ENCODE measurements around the gene SPATA9. TPM values are rescaled to one million over a fixed set of nuclear protein-coding genes. Genes with fewer than 3 reads are reported as not detected.

Gene SPATA9
- total and polyA plus RNA-seq, 9 of the 15 experiments (the other 6 are each of a cell fraction or from before 2014, with no cell fraction given), result 0.16 to 5.5 (median 0.39) TPM; not detected in 3

DNA sequence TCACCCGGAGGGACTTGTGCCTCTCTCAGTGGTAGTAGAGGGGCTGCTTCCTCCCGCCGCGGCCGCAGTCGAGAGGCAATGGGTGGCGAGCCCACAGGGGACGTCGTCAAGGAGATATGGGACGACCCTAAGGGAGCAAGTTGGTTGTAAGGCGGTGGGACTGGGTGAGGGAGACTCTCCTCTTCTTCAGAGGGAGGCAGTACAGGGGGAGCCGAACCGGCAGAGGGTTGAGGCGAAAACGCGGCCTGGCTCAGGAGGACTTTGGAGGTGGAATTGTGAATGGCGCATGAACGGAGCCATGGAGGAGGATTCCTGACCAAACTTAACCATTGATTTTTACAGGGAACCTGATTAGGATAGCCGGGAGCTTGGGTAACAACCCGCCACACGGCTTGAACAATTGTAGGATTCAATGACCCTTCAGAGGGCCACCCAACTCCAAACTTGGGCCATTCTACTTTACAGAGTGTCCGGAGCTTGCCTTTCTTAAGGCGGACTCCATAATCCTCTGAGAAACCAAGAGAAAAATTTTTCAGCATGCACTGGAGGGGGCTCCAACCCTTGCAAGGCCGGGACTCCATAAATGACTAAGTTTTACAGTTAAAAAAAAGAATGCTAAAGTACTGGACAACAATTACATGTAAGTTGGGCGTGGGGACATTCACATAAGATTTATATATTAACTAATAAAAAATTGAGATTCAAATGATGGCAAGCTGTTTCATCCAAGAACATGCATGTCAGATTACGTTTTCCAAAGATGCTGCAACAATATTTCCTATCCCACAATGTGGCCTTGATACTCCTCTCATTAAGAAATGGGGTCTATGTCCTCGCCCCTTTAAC is 28.9 kb upstream of the SPATA9 start (continued):
- TF ChIP-seq, protein P1, sequence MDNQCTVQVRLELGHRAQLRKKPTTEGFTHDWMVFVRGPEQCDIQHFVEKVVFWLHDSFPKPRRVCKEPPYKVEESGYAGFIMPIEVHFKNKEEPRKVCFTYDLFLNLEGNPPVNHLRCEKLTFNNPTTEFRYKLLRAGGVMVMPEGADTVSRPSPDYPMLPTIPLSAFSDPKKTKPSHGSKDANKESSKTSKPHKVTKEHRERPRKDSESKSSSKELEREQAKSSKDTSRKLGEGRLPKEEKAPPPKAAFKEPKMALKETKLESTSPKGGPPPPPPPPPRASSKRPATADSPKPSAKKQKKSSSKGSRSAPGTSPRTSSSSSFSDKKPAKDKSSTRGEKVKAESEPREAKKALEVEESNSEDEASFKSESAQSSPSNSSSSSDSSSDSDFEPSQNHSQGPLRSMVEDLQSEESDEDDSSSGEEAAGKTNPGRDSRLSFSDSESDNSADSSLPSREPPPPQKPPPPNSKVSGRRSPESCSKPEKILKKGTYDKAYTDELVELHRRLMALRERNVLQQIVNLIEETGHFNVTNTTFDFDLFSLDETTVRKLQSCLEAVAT (IDR thresholded peaks at IDR 0.05), result peak in 1 of 2 experiments; percentile 66; a peak in 2 of 4 replicates
- TF ChIP-seq PPARD (CRISPR knock-in tag; IDR thresholded peaks at IDR 0.05) (no peak), HOXB6 (CRISPR knock-in tag; IDR thresholded peaks at IDR 0.05; ENCODE audit: borderline replicate concordance) (0 out of 2 replicates have a peak, but pooled peaks have one; percentile 27), BRD4 (IDR thresholded peaks at IDR 0.05) (peak; percentile 47), TAF1 (IDR thresholded peaks at IDR 0.05; ENCODE audit: control insufficient read depth, extremely low read depth, insufficient read depth, low read length, severe bottlenecking) (peak; percentile 25), SOX6 (IDR thresholded peaks at IDR 0.05) (peak; percentile 21; the same call in 1 of the 2 replicates), RBBP5 (IDR thresholded peaks at IDR 0.05; ENCODE audit: borderline replicate concordance, insufficient read depth, low read length, poor library complexity, severe bottlenecking) (peak; percentile 12), ZFX (CRISPR knock-in tag; IDR thresholded peaks at IDR 0.05) (peak; percentile 84), NEUROD1 (IDR thresholded peaks at IDR 0.05; ENCODE audit: borderline replicate concordance, low read depth, low read length, partially characterized antibody) (peak; percentile 90), CHD4 (IDR thresholded peaks at IDR 0.05; ENCODE audit: insufficient read depth, insufficient replicate concordance, low read depth, low read length, poor library complexity, severe bottlenecking) (no peak), PML (IDR thresholded peaks at IDR 0.05; ENCODE audit: low read length) (peak; percentile 16; the same call in 1 of the 2 replicates), NR2C2 (CRISPR knock-in tag; IDR thresholded peaks at IDR 0.05) (0 out of 2 replicates have a peak, but pooled peaks have one; percentile 52), NR2C2 (tag; IDR thresholded peaks at IDR 0.05) (no peak), MYC (IDR thresholded peaks at IDR 0.05; ENCODE audit: low read depth, low read length) (no peak), MYC (CRISPR knock-in tag; IDR thresholded peaks at IDR 0.05; ENCODE audit: borderline replicate concordance, low read depth) (no peak), ZNF764 (CRISPR knock-in tag; IDR thresholded peaks at IDR 0.05; ENCODE audit: low read depth) (0 out of 2 replicates have a peak, but pooled peaks have one; percentile 15), GABPB1 (CRISPR knock-in tag; IDR thresholded peaks at IDR 0.05) (0 out of 2 replicates have a peak, but pooled peaks have one; percentile 41), PHB (CRISPR knock-in tag; IDR thresholded peaks at IDR 0.05) (no peak)
- TF ChIP-seq, protein P2, sequence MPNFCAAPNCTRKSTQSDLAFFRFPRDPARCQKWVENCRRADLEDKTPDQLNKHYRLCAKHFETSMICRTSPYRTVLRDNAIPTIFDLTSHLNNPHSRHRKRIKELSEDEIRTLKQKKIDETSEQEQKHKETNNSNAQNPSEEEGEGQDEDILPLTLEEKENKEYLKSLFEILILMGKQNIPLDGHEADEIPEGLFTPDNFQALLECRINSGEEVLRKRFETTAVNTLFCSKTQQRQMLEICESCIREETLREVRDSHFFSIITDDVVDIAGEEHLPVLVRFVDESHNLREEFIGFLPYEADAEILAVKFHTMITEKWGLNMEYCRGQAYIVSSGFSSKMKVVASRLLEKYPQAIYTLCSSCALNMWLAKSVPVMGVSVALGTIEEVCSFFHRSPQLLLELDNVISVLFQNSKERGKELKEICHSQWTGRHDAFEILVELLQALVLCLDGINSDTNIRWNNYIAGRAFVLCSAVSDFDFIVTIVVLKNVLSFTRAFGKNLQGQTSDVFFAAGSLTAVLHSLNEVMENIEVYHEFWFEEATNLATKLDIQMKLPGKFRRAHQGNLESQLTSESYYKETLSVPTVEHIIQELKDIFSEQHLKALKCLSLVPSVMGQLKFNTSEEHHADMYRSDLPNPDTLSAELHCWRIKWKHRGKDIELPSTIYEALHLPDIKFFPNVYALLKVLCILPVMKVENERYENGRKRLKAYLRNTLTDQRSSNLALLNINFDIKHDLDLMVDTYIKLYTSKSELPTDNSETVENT (CRISPR knock-in tag; IDR thresholded peaks at IDR 0.05), result no peak
- TF ChIP-seq, protein P3, sequence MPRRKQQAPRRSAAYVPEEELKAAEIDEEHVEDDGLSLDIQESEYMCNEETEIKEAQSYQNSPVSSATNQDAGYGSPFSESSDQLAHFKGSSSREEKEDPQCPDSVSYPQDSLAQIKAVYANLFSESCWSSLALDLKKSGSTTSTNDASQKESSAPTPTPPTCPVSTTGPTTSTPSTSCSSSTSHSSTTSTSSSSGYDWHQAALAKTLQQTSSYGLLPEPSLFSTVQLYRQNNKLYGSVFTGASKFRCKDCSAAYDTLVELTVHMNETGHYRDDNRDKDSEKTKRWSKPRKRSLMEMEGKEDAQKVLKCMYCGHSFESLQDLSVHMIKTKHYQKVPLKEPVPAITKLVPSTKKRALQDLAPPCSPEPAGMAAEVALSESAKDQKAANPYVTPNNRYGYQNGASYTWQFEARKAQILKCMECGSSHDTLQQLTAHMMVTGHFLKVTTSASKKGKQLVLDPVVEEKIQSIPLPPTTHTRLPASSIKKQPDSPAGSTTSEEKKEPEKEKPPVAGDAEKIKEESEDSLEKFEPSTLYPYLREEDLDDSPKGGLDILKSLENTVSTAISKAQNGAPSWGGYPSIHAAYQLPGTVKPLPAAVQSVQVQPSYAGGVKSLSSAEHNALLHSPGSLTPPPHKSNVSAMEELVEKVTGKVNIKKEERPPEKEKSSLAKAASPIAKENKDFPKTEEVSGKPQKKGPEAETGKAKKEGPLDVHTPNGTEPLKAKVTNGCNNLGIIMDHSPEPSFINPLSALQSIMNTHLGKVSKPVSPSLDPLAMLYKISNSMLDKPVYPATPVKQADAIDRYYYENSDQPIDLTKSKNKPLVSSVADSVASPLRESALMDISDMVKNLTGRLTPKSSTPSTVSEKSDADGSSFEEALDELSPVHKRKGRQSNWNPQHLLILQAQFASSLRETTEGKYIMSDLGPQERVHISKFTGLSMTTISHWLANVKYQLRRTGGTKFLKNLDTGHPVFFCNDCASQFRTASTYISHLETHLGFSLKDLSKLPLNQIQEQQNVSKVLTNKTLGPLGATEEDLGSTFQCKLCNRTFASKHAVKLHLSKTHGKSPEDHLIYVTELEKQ (CRISPR knock-in tag; IDR thresholded peaks at IDR 0.05), result no peak
